ENCODE measurements around the gene PRPF38A.

PRPF38A gene

GRCh38 chr1:52400131-52400530 lies 4.3 kb upstream of the PRPF38A start:
- no peak for DNase-seq (ENCODE audit: low read depth, low spot score)

- DNase-seq (ENCODE audit: low read depth, low spot score) = no peak
Measured at GRCh38 chr1:52402860-52403240, 1.6 kb upstream of the PRPF38A start.

- peak; percentile 60 for DNase-seq (ENCODE audit: low read depth, low spot score)
Measured at GRCh38 chr1:52403566-52404115, 761 bp upstream of the PRPF38A start.

- no peak for DNase-seq (ENCODE audit: low read depth, low spot score)
Measured at GRCh38 chr1:52404975-52405338, 555 bp downstream of the PRPF38A start.

GRCh38 chr1:52413410-52413989 lies 9.1 kb downstream of the PRPF38A start:
- no peak for DNase-seq (ENCODE audit: low read depth, low spot score)

- DNase-seq (ENCODE audit: low read depth, low spot score) = no peak
Measured at GRCh38 chr1:52414942-52415341, 10.5 kb downstream of the PRPF38A start.

- DNase-seq (ENCODE audit: low read depth, low spot score) = no peak
Measured at GRCh38 chr1:52416811-52417210, 12.4 kb downstream of the PRPF38A start.

GRCh38 chr1:52420713-52421112 lies 16.3 kb downstream of the PRPF38A start:
- no peak for DNase-seq (ENCODE audit: low read depth, low spot score)

GRCh38 chr1:52423055-52423454 lies 18.7 kb downstream of the PRPF38A start:
- no peak for DNase-seq (ENCODE audit: low read depth, low spot score)

- no peak for DNase-seq (ENCODE audit: low read depth, low spot score)
Measured at GRCh38 chr1:52423771-52424170, 19.4 kb downstream of the PRPF38A start.

GRCh38 chr1:52424231-52424636 lies 19.8 kb downstream of the PRPF38A start:
- DNase-seq (ENCODE audit: low read depth, low spot score) = no peak

GRCh38 chr1:52424813-52425212 lies 20.4 kb downstream of the PRPF38A start:
- DNase-seq (ENCODE audit: low read depth, low spot score) = no peak

GRCh38 chr1:52426371-52426770 lies 22.0 kb downstream of the PRPF38A start:
- no peak for DNase-seq (ENCODE audit: low read depth, low spot score)

- no peak for DNase-seq (ENCODE audit: low read depth, low spot score)
Measured at GRCh38 chr1:52427152-52427551, 22.8 kb downstream of the PRPF38A start.

- no peak for DNase-seq (ENCODE audit: low read depth, low spot score)
Measured at GRCh38 chr1:52432807-52433206, 28.4 kb downstream of the PRPF38A start.

- no peak for DNase-seq (ENCODE audit: low read depth, low spot score)
Measured at GRCh38 chr1:52435211-52435610, 30.8 kb downstream of the PRPF38A start.

- DNase-seq (ENCODE audit: low read depth, low spot score) = no peak
Measured at GRCh38 chr1:52435650-52436049, 31.2 kb downstream of the PRPF38A start.

- DNase-seq (ENCODE audit: low read depth, low spot score) = no peak
Measured at GRCh38 chr1:52436817-52437216, 32.4 kb downstream of the PRPF38A start.

- DNase-seq (ENCODE audit: low read depth, low spot score) = no peak
Measured at GRCh38 chr1:52439976-52440375, 35.6 kb downstream of the PRPF38A start.

- no peak for DNase-seq (ENCODE audit: low read depth, low spot score)
Measured at GRCh38 chr1:52444463-52444862, 40.1 kb downstream of the PRPF38A start.

- DNase-seq (ENCODE audit: low read depth, low spot score) = no peak
Measured at GRCh38 chr1:52454127-52454526, 49.7 kb downstream of the PRPF38A start.

GRCh38 chr1:52454779-52455178 lies 50.4 kb downstream of the PRPF38A start:
- DNase-seq (ENCODE audit: low read depth, low spot score) = no peak

GRCh38 chr1:52455686-52456085 lies 51.3 kb downstream of the PRPF38A start:
- no peak for DNase-seq (ENCODE audit: low read depth, low spot score)

GRCh38 chr1:52460694-52461093 lies 56.3 kb downstream of the PRPF38A start:
- DNase-seq (ENCODE audit: low read depth, low spot score) = no peak

Data from iPS DF 19.7 (cell line).